ENCODE results near the gene LDHAL6A.
"Not testable (repeated sequence)": the region's sequence is repeated elsewhere in the genome, so short reads cannot be mapped to it uniquely, and the experiment has no call there.

The LDHAL6A gene

GRCh38 chr11:18455686-18456372 lies at the start of gene LDHAL6A:
Gene LDHAL6A, plus strand, starts transcription at chr11:18455856. Its CDS starts 825 bp downstream, at chr11:18456681.
- no peak for DNase-seq (ENCODE audit: low read depth in 2 of 2)

GRCh38 chr11:18407400-18407799 lies 48.3 kb upstream of the LDHAL6A start:
- not testable (repeated sequence) for DNase-seq (ENCODE audit: low read depth in 2 of 2)

- no peak for DNase-seq (ENCODE audit: low read depth in 2 of 2)
Observed at GRCh38 chr11:18408558-18409291, 46.9 kb upstream of the LDHAL6A start.

- no peak for DNase-seq (ENCODE audit: low read depth in 2 of 2)
Observed at GRCh38 chr11:18416459-18416858, 39.2 kb upstream of the LDHAL6A start.

- no peak for DNase-seq (ENCODE audit: low read depth in 2 of 2)
Observed at GRCh38 chr11:18419040-18419439, 36.6 kb upstream of the LDHAL6A start.

GRCh38 chr11:18420067-18420466 lies 35.6 kb upstream of the LDHAL6A start:
- no peak for DNase-seq (ENCODE audit: low read depth in 2 of 2)

- no peak for DNase-seq (ENCODE audit: low read depth in 2 of 2)
Observed at GRCh38 chr11:18427240-18427639, 28.4 kb upstream of the LDHAL6A start.

- no peak for DNase-seq (ENCODE audit: low read depth in 2 of 2)
Observed at GRCh38 chr11:18429332-18429731, 26.3 kb upstream of the LDHAL6A start.

- DNase-seq (ENCODE audit: low read depth in 2 of 2) = no peak
Observed at GRCh38 chr11:18438691-18439090, 17.0 kb upstream of the LDHAL6A start.

- no peak for DNase-seq (ENCODE audit: low read depth in 2 of 2)
Observed at GRCh38 chr11:18449251-18449650, 6.4 kb upstream of the LDHAL6A start.

GRCh38 chr11:18452927-18453326 lies 2.7 kb upstream of the LDHAL6A start:
- no peak for DNase-seq (ENCODE audit: low read depth in 2 of 2)

- no peak for DNase-seq (ENCODE audit: low read depth in 2 of 2)
Observed at GRCh38 chr11:18457450-18457849, 1.8 kb downstream of the LDHAL6A start.

- DNase-seq (ENCODE audit: low read depth in 2 of 2) = no peak
Observed at GRCh38 chr11:18459634-18460033, 4.0 kb downstream of the LDHAL6A start.

GRCh38 chr11:18461909-18462308 lies 6.3 kb downstream of the LDHAL6A start:
- DNase-seq (ENCODE audit: low read depth in 2 of 2) = no peak

- DNase-seq (ENCODE audit: low read depth in 2 of 2) = no peak
Observed at GRCh38 chr11:18463439-18463838, 7.8 kb downstream of the LDHAL6A start.

- DNase-seq (ENCODE audit: low read depth in 2 of 2) = no peak
Observed at GRCh38 chr11:18466402-18466801, 10.7 kb downstream of the LDHAL6A start.

GRCh38 chr11:18468059-18468458 lies 12.4 kb downstream of the LDHAL6A start:
- no peak for DNase-seq (ENCODE audit: low read depth in 2 of 2)

GRCh38 chr11:18468961-18469360 lies 13.3 kb downstream of the LDHAL6A start:
- DNase-seq (ENCODE audit: low read depth in 2 of 2) = no peak

- no peak for DNase-seq (ENCODE audit: low read depth in 2 of 2)
Observed at GRCh38 chr11:18471995-18472394, 16.3 kb downstream of the LDHAL6A start.

GRCh38 chr11:18472587-18472986 lies 16.9 kb downstream of the LDHAL6A start:
- no peak for DNase-seq (ENCODE audit: low read depth in 2 of 2)

- no peak for DNase-seq (ENCODE audit: low read depth in 2 of 2)
Observed at GRCh38 chr11:18479063-18479462, 23.4 kb downstream of the LDHAL6A start.

- no peak for DNase-seq (ENCODE audit: low read depth in 2 of 2)
Observed at GRCh38 chr11:18485913-18486528, 30.4 kb downstream of the LDHAL6A start.

GRCh38 chr11:18490319-18490718 lies 34.7 kb downstream of the LDHAL6A start:
- no peak for DNase-seq (ENCODE audit: low read depth in 2 of 2)

All from stimulated activated CD4-positive, alpha-beta T cell treated with anti-CD3 and anti-CD28 coated beads, Interleukin-1b, Interleukin-23, amount 100 ng/mL, for 1 hour (primary cell).